Nephron (organoid): ENCODE data around the gene MEI1.

Experiments used
- H3K27ac Mint-ChIP-seq, 3 experiments: 2 replicates each; pipeline ENCODE4 v1.8.0; 2020; ENCODE audit warnings: mixed read lengths in 3 of 3, mild to moderate bottlenecking in 2 of 3, moderate library complexity in 1 of 3
- H3K27me3 Mint-ChIP-seq: 2 replicates; pipeline ENCODE4 v1.8.0; 2021; ENCODE audit warnings: low read depth, mild to moderate bottlenecking, moderate library complexity, mixed read lengths
- H3K36me3 Mint-ChIP-seq: 2 replicates; pipeline ENCODE4 v1.8.0; 2020; ENCODE audit warnings: low read depth, mixed read lengths
- H3K4me1 Mint-ChIP-seq: 2 replicates; pipeline ENCODE4 v1.8.0; 2020; ENCODE audit warnings: mixed read lengths
- H3K4me3 Mint-ChIP-seq, 3 experiments: 2 replicates each; pipeline ENCODE4 v1.8.0; 2020; ENCODE audit warnings: mild to moderate bottlenecking in 3 of 3, mixed read lengths in 3 of 3, moderate library complexity in 2 of 3
- H3K9me3 Mint-ChIP-seq: 2 replicates; pipeline ENCODE4 v1.8.0; 2020; ENCODE audit warnings: mixed read lengths
- CTCF ChIP-seq, 3 experiments: fragments of 200-600 bp; sonication (generic); IDR thresholded peaks; one replicate each; pipeline ENCODE4 v1.5.0; 2021; ENCODE audit warnings: antibody characterized with exemption in 3 of 3; ENCODE audit not compliant: unreplicated experiment in 3 of 3

MEI1 gene

GRCh38 chr22:41758231-41758630, 58.9 kb downstream of the MEI1 start:
- no peak for TF ChIP-seq CTCF (IDR thresholded peaks at IDR 0.05; ENCODE audit: unreplicated experiment in 3 of 3)
- H3K4me1 Mint-ChIP-seq, result no peaks in the 10 kb centered on the region
- no peak overlapping the region for H3K27ac Mint-ChIP-seq
- no peak overlapping the region for H3K4me3 Mint-ChIP-seq
- H3K27me3 Mint-ChIP-seq, result no peaks in the 10 kb centered on the region
- H3K36me3 Mint-ChIP-seq, result no peaks in the 10 kb centered on the region
- H3K9me3 Mint-ChIP-seq, result no peaks in the 10 kb centered on the region

- H3K4me1 Mint-ChIP-seq, result no peaks in the 10 kb centered on the region
- H3K36me3 Mint-ChIP-seq, result no peaks in the 10 kb centered on the region
- H3K4me3 Mint-ChIP-seq, result no peak overlapping the region
- no peaks in the 10 kb centered on the region for H3K27me3 Mint-ChIP-seq
- peak in 1 of 3 experiments; percentile 45 for TF ChIP-seq CTCF (IDR thresholded peaks at IDR 0.05; ENCODE audit: unreplicated experiment in 3 of 3)
- H3K27ac Mint-ChIP-seq, result no peak overlapping the region
- H3K9me3 Mint-ChIP-seq, result no peaks in the 10 kb centered on the region
Measured at GRCh38 chr22:41762980-41763779, 63.9 kb downstream of the MEI1 start.

GRCh38 chr22:41766476-41766875, 67.2 kb downstream of the MEI1 start:
- Mint-ChIP-seq H3K9me3 (no peaks in the 10 kb centered on the region), H3K27me3 (no peaks in the 10 kb centered on the region), H3K36me3 (no peaks in the 10 kb centered on the region), H3K27ac (peak overlapping the region in 1 of 3 experiments; percentile 5), H3K4me3 (no peak overlapping the region), H3K4me1 (no peaks in the 10 kb centered on the region)
- no peak for TF ChIP-seq CTCF (IDR thresholded peaks at IDR 0.05; ENCODE audit: unreplicated experiment in 3 of 3)

GRCh38 chr22:41768430-41768829, 69.1 kb downstream of the MEI1 start:
- no peak for TF ChIP-seq CTCF (IDR thresholded peaks at IDR 0.05; ENCODE audit: unreplicated experiment in 3 of 3)
- no peak overlapping the region for H3K27ac Mint-ChIP-seq
- H3K27me3 Mint-ChIP-seq, result no peaks in the 10 kb centered on the region
- H3K4me1 Mint-ChIP-seq, result no peaks in the 10 kb centered on the region
- no peak overlapping the region for H3K4me3 Mint-ChIP-seq
- H3K36me3 Mint-ChIP-seq, result no peaks in the 10 kb centered on the region
- H3K9me3 Mint-ChIP-seq, result no peaks in the 10 kb centered on the region

- TF ChIP-seq CTCF (IDR thresholded peaks at IDR 0.05; ENCODE audit: unreplicated experiment in 3 of 3), result no peak
- no peak overlapping the region for H3K4me3 Mint-ChIP-seq
Measured at GRCh38 chr22:41770715-41771468, 71.6 kb downstream of the MEI1 start.

More at GRCh38 chr22:41770715-41771468, 71.6 kb downstream of the MEI1 start:
- Mint-ChIP-seq H3K9me3 (no peaks in the 10 kb centered on the region), H3K27me3 (no peaks in the 10 kb centered on the region), H3K36me3 (no peaks in the 10 kb centered on the region), H3K4me1 (no peaks in the 10 kb centered on the region), H3K27ac (no peak overlapping the region)
